DMS153 (cell line): ENCODE data around the gene MYF6.
"Not testable (repeated sequence)": the region's sequence is repeated elsewhere in the genome, so short reads cannot be mapped to it uniquely, and the experiment has no call there.

Experiments
- DNase-seq: peaks from one replicate; lab custom pipeline; 2025; lab: John Stamatoyannopoulos, UW

Gene MYF6

GRCh38 chr12:80707126-80707829, at the start of gene MYF6:
Gene MYF6, plus strand, starts transcription at chr12:80707634. Its CDS starts 86 bp downstream, at chr12:80707720.
- no peak for DNase-seq

GRCh38 chr12:80659512-80660063, 47.8 kb upstream of the MYF6 start:
- DNase-seq = no peak

- no peak for DNase-seq
These were observed 44.8 kb upstream of the MYF6 start for GRCh38 chr12:80662586-80662985.

- no peak for DNase-seq
These were observed 37.2 kb upstream of the MYF6 start for GRCh38 chr12:80670214-80670613.

GRCh38 chr12:80676042-80676636, 31.3 kb upstream of the MYF6 start:
- DNase-seq = not testable (repeated sequence)

GRCh38 chr12:80676856-80677255, 30.6 kb upstream of the MYF6 start:
- no peak for DNase-seq

DNA sequence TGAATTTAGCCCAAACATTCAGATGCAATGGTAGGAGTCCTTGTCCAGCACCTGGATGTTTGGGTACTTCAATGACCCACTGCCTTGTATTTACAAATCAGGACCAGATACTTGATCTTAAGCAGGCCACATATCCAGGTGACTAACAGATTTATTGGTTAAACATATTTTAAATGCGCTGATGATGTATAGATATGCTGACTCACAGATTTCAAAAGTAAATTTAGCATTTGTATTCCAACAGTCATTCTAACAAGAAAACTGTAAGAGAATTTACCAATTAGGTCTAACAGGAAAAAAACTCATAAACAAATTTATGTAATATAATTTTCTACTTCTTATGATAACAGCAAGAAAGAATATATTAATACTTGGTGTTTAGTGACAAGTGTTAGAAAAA, 29.4 kb upstream of the MYF6 start:
- DNase-seq = no peak

DNA sequence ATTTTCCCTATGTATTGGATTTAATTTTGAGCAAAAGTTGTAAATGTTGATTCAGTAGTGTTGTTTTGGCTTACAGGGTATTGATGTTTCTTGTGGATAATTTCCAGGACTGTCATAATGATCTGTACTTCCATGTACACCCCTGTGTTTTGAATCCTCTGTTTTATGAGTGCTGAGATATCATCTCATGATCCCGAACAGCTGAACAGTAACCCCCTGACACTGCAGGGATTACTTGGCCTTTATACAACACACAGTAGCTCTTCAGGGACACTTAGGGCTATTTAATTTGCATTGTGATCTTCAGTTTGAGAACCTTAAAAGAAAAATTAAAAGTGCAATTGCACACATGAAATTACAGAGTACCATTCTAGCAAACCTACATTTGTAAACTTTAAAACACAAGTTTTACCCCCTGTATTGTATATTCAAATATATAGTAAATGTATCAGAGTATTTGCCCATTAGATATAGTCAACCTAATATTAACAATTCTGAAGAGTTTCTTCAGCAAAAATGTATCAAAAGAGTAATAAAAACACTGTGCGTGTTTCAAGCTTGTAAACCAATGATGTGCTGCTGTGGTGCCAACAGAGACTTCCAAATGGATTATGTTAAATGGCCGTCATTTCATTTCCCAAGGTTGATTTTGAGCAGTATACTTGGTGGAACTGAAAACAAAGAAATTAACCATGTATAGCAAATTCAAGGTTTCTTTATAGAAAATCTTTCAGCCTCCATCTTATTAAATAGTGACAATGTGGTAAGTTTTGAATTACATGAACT, 27.9 kb upstream of the MYF6 start:
- DNase-seq = no peak

DNA sequence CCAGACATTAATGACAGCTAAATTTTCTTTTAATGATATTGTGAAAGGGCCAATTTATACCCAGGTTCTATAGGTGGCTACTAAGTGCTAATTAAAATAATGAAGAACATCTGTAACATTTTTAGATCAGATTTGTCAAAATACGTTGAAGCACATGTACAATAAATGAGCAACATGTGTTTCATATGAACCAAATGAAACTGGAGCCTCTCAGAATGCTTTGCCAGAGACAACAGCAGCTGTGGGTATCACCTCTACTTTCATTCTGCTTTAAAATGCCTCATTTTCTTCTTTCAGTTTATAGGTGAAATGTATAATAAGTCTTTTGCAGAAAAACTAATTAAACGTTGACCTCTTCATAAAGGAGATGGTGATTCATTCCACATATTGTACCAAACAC, 26.1 kb upstream of the MYF6 start:
- DNase-seq = no peak

GRCh38 chr12:80681786-80682185, 25.6 kb upstream of the MYF6 start:
- DNase-seq = no peak

DNA sequence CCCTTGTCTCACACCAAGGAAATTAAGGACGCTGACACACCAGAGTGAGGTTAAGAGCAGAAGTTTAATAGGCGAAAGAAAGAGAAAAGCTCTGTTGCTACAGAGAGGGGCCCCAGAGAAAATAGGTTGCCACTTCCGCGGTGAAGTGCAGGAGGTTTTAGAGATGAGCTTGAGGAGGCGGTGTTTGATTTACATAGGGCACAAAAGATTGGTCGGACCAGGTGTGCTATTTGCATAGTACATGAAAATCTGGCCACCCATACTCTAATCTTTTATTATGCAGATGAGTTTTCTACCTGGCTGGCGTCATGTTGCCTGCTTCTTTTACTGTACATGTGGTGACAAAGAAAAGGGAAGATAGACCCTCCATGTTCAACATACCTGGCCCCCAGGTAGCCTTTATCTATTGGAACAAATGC, 23.3 kb upstream of the MYF6 start:
- no peak for DNase-seq

- DNase-seq = no peak
These were observed 17.3 kb upstream of the MYF6 start for GRCh38 chr12:80690090-80690489.

DNA sequence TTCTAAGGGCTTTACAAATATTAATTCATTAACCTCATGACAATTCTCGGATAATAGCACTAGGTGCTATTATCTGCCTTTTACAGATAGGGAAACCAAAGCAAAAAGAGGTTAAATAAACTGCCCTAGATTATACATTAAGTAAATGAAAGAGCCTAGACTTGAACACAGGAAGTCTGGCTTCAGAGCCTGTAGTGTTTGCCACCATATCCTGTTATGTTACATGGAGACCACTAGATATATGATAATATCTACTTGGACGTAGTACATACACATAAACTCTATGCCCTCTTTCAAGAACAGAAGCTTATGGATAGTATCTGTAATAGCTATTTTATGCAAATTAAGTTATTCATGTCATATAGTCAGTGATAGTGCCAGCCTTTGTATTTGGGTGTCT, 16.9 kb upstream of the MYF6 start:
- DNase-seq = no peak

GRCh38 chr12:80692114-80692513, 15.3 kb upstream of the MYF6 start:
- DNase-seq = no peak

GRCh38 chr12:80697270-80697887, 10.1 kb upstream of the MYF6 start:
- DNase-seq = no peak

GRCh38 chr12:80698256-80698655, 9.2 kb upstream of the MYF6 start:
- DNase-seq = no peak

GRCh38 chr12:80698847-80699542, 8.4 kb upstream of the MYF6 start:
- no peak for DNase-seq

DNA sequence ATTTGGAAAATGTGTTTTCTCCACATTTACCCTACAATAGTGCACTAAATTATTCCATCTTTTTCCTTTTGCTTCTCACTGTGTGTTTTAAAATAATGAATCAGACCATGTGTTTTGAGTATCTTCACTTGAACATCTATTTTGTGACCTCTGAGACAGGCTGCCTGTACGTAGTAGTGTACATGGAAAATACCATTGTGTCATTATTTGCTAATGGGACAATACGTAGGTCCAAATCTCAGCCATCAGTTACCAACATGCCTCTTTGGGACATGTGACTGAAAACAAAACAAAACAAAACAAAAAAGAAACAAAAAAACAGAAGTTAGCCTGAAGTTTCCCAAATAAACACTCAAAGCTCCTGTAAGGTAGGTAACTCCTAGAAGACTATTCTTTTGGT, 7.1 kb upstream of the MYF6 start:
- DNase-seq = no peak

DNA sequence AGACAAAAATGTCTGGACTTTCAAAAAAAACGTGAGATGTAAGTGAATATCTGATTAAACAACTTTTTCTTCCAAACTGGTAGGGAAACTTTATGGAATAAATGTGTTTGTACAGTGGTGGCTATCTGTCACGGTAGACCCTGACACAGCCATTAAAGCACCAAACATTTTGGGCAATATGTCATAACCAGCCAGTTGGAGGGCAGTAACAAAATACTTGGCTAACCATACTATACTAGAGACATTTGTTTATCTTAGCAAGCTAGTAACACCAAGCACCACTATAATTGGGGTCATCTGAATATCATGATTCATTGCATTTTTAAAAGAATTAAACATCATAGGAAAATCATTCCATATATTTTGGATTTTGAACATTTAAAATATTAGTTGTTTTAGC, 6.0 kb upstream of the MYF6 start:
- no peak for DNase-seq

- no peak for DNase-seq
These were observed 4.3 kb upstream of the MYF6 start for GRCh38 chr12:80702889-80703805.

- no peak for DNase-seq
These were observed 3.0 kb upstream of the MYF6 start for GRCh38 chr12:80704420-80704819.
